ENCODE measurements around the gene KIF19.

The KIF19 gene

GRCh38 chr17:74307984-74308773 is 17.8 kb upstream of the KIF19 start:
- DNase-seq: no peak

- DNase-seq: no peak
Measured at GRCh38 chr17:74309902-74310301, 16.1 kb upstream of the KIF19 start.

DNA sequence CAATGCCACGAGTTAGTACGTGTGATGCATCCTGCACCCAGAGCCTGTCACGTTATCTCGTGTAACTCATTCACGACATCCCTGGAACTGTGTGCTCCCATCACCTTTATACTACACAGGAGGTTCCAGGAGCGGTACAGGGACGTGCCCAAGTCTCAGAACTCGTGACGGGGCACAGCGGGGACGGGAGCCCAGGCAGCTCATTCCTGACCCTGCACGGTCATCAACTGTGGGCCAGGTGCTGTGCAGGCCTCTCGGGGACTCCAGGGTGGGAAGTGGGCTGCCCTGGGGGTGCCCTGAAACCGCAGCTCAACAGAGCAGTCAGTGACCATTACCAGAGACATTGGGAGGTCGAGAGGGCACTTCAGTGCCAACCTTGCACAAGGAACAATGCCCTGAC is 11.1 kb upstream of the KIF19 start:
- DNase-seq: no peak

DNA sequence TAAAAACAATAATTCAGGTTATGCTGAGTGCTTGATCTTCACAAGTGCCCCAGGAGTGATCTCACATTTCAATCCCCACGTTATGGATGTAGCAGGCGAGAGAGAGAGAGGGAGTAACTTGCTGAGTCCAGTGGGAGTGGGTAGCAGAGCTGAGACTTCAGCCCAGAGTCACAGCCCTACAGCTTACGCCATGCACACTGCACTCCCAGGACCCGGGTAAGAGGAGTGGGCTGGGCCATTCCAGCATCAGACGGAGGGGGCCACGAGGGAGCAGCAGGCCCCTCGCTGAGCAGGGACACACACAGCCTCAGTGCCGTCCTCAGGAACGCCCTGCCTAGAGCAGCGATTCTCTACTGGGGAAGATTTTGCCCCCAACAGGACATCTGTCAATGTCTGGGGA is 9.8 kb upstream of the KIF19 start:
- no peak for DNase-seq

GRCh38 chr17:74317071-74317470 is 9.0 kb upstream of the KIF19 start:
- no peak for DNase-seq

- no peak for DNase-seq
Measured at GRCh38 chr17:74318391-74318790, 7.6 kb upstream of the KIF19 start.

GRCh38 chr17:74324521-74324920 is 1.5 kb upstream of the KIF19 start:
- no peak for DNase-seq

DNA sequence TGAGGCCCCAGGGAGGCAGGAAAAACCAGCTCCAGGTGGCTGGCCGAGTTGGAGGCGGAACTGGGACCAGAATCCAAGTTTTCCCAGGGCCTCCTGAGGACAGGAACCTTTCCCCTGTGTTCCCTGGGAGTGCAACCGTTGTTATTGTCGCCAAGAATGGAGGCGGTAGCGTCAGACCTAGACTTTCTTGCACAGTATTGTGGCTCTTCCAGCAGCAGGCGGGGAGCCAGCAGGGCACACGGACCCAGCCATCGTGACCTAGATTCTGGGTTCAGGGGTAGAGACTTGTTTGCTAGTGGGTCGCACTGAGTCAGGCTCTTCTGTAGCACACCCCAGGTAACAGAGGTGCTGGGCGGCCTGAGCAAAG is 667 bp upstream of the KIF19 start:
- DNase-seq: no peak

DNA sequence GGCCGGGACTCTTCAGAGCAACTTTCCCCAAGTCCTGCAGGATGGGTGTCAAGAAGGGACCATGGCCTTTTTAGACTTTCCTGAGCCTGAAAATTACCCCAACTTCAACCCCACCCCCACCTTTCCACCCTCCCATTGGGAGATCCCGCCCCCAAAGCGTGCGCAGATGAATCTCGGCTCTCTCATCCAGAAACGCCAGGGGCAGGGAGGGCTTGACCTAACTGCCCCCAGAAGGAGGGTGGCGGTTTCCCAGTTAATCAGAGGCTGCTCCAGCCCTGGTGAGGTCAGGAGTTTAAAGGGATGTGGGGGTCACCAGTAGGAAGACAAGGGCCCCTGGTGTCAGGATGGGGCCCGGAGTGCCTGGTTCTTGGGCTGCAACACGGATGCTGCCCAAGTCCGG is 480 bp downstream of the KIF19 start:
- DNase-seq: no peak

- DNase-seq: no peak
Measured at GRCh38 chr17:74328487-74328886, 2.5 kb downstream of the KIF19 start.

DNA sequence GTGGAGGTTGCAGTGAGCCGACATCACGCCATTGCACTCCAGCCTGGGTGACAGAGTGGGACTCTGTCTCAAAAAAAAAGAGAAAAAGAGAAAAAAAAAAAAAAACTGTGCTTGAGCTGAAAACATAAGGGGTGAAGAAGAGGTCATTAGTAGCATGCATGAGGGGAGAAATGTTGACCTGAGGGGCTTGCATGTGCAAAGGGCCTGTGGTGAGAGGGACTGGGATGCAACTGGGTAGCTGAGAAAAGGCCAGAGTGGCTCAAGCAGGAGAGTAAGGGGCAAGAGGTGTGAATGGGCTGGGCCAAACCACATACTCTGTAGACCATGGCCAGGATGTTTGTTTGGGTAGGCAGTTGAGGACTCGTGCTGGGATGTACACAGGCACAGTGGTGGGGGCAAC is 3.4 kb downstream of the KIF19 start:
- no peak for DNase-seq

DNA sequence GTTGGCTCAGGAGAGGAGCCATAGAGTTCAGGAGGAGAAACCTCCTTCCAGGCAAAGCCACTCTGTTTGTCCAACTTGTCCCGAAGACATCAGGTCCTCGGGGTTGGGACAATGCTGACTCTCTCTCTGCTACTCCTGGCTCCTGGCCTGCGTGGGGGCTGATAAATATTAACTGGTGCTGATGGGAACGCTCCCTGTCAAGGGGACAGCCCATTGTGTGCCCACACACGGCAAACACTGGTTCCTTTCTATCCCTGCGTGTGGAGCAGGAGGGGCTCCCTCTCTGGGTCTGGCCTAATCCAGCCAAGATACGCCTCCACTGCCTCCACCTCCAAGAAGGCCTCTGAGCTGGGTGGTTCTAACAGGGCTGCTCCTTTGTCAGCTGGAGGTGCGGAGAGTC is 4.4 kb downstream of the KIF19 start:
- no peak for DNase-seq

DNA sequence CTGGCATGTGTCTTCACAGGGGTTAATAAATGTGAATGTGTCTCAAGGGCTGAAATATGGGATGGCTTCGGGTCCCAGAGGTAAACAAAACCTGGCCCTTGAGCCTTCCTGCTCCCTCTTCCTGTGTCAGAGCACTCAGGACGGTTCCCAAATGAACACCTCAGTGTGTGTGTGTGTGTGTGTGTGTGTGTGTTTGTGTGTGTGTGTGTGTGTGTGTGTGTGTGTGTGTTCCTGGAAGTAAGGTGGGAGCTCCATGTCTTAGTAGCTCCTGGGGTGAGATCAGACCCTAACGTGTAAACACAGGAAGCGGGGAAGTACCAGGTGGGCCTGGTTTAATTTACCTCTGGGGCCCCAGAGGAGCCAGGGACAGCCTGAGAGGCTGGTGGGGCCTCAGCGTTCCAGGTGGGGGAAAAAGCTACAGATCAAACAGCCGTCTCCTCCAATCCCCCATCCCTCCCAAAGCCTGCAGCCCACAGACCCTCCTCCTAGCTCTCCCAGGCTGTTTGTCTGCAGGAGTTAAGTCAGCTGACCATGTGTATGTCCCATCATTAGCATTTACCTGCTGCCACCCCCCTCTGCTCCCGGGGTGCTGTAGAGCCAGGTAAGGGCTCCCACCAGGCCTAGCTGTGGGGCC is 6.1 kb downstream of the KIF19 start:
- DNase-seq: peak; percentile 17

DNA sequence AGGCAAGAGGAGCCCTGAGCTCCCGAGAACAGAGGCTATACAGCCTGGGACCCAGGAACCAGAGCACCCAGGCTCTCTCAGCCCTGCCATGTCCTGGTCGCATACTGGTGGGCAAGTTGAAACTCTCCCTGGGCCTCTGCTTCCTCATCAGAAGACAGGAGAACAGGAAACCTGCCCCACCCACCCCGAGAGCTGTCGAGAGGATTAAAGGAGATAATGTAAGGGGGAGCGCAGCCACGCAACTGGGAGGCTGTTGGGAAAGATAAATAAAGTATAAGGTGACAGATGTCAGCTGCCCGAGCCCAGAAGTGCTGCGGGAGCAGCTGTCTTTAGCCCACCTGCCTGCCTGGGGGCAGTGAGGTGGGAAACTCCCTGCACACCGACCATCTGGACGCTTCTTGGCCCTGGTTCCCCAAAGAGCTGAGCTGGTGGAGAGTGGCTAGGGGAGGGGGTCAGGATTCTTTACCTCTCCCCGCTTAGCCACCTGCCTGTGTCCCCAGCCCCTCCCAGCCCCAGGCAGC is 6.8 kb downstream of the KIF19 start:
- peak; percentile 93 for DNase-seq

DNA sequence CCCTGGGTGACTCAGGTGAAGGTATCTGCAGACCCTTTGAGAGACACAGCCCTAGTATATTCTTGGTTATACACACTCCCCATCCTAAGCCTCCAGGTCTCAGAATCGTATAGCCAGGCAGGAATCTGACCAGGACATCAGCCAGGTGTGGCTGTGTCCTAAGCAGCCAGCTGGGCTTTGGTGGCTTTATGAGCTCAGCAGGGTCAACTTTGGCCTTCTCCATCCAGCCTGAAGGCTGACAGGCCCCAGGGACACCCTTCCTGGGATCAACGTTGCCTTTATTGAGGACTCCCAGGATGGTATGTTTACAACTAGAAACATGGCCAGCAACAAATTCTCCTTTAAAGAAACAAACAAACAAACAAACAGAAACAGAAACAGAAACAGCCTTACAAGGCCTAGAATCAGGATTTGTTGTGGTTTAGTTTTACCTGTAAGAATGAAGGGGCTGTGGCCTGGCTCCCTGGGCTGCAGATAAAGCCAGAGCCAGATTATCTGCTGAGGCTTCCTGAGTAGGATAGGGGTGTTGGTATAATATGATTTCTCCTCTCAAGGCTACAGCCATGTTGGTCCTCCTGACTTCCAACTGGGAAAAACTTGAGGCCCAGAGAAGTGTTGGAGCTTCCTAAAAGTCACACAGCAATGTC is 8.5 kb downstream of the KIF19 start:
- no peak for DNase-seq

DNA sequence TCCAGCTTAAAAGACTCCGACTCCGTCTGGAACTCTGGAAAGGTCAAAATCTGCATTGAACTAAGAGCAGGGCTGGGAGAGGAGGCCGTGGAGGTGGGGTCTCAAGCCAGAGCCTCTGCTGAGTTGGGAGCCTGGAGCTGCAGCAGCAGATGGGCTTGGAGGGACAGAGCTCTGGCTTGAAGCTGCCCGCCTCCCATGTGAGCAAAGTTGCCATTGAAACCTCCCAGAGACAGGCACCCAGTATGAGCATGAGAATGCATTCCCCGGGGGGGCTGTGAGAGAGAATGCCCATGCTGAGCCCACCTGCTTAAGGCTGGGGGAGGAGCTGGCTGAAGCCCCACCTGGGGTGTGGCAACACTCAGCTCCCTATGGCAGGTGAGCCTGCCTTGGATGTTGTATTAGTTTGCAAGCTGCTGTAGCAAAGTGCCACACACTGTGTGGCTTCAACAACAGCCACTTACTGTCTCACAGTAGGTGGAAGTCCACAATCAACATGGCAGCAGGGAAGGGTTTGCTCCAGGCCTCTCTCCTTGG is 9.6 kb downstream of the KIF19 start:
- DNase-seq: no peak

- no peak for DNase-seq
Measured at GRCh38 chr17:74336307-74336706, 10.3 kb downstream of the KIF19 start.

DNA sequence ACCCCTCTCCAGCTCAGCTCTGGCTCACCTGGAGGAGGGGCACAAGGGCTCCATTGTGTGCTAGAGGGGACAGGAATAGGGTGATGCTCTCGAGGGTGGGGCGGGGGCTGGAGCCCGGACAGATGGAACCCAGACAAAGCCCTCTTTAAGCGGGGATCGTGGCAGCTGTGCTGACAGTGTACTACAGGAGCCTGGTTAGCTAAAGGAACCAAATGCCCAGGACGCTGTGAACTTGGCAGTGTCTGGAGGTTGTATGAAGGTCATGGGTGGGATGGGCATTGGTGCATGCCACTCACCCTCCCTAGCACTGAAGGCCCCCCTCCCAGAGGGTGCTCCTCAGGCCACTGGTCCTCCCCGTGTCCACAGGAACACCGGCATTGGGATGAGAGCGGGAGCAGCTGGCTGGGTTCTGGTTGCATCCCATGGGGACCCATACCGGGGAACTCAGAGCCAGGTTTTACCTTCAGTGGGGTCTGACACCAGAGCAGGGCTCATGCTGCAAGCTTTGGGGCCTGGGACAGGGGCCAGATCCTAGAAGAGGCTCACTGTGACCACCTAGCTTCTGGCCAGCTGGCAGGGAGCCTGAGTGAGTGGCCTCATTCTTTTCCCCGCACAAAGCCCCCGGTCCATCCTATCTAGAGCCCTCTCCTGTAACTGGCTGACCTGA is 11.9 kb downstream of the KIF19 start:
- DNase-seq: no peak

DNA sequence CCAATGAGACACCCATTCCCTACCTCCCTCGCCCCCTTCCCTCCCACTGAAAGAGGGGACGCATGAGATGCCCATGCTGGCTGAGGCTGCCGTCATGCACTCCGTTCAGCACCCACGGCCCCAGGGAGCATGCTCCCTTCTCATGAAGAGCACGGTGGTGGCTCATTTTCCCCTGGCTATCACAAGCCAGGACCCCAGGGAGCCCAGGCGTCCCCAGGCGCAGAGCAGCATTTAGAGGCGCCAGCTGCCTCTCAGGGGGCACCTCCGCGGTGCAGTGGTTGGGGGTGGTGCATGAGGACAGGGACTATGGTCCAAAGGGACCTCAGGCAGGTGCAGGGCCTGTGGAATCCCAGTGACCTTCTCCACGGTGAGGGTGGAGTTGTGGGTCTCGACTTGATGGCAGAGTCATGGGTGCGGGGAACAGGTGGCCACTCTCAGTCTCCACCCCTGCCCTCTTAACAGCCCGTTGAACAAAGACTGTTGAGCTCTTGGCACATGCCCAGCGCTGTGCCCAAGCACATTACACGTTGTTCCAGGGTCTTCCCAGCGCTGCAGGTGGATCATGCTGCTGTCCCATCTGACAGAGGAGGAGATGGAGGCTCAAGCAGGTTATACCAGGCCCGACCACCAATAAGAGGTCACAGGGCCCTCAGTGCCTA is 13.6 kb downstream of the KIF19 start:
- DNase-seq: no peak

DNA sequence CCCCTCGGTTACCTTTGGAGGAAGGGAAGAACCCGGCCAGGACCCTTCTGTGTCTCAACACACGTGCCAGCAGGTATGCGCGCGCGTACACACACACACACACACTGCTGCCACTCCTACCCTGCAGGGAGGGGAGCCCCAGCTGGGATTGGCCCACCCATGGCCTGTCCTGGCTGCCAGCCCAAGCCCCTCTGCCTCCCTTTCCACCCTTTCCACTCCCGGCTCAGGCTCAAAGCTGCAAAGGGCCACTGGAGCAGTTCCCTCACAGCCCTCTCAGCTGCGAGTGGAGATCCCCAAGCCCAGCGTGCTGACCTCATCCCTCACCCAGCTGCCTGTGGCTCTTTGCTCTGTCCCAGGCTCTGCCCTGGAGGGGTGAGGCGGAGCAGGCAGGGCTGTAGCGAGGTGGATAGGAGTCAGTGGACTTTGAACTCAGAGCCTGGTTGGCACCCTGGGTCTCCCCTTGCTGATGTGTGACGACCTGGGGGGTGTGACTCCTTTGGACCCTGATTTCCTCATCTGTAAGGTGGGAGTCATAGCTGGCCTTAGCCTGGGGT is 14.5 kb downstream of the KIF19 start:
- no peak for DNase-seq

GRCh38 chr17:74342224-74342623 is 16.2 kb downstream of the KIF19 start:
- no peak for DNase-seq

DNA sequence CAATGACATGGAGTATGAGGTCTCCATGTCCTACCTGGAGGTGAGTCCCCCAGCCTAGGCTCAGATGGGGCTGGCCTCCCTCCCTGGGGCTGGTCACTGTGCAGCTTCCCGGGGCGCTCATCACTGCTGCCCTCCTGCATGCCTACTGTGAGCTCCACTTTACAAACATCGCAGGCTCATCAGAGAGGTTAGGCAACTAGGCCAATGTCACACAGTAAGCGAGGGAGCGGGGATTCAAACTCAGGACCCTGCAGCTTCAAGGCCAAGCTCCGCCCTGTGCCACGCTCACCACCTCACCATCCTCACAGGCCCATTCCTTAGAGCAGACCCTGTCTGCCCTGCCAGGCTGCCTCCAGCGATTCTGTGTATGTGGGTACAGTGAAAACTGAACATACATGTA is 17.1 kb downstream of the KIF19 start:
- DNase-seq: no peak

Data from NCI-H1105 treated with DMSO at 0.1 percent for 48 hours (cell line).